GM18951 (cell line): ENCODE measurements around the gene ARHGAP26.

ENCODE experiments used
- POLR2A ChIP-seq: IDR thresholded peaks from 4 replicates; pipeline ENCODE4 v1.6.1; 2011; ENCODE audit warnings: mild to moderate bottlenecking; ENCODE audit not compliant: insufficient read length, insufficient read depth; ENCODE audit errors: extremely low read depth
- in situ Hi-C: fragments of 300-500 bp; cut with MboI; formaldehyde crosslinking; loops from one replicate; pipeline ENCODE4 v1.12.0; 2022; ENCODE audit warnings: low sequenced_read_pairs, mixed read lengths, inconsistent platforms; ENCODE audit not compliant: unreplicated experiment

Gene ARHGAP26

GRCh38 chr5:143145243-143146160, 375.3 kb downstream of the ARHGAP26 start:
- TF ChIP-seq POLR2A = no peak
- in situ Hi-C loops = no loop called here

- in situ Hi-C loops = no loop called here
- no peak for TF ChIP-seq POLR2A
These were observed 376.0 kb downstream of the ARHGAP26 start for GRCh38 chr5:143146161-143146560.

GRCh38 chr5:143147383-143147782, 377.2 kb downstream of the ARHGAP26 start:
- in situ Hi-C loops = no loop called here

GRCh38 chr5:143147902-143148301, 377.7 kb downstream of the ARHGAP26 start:
- no peak for TF ChIP-seq POLR2A
- in situ Hi-C loops = no loop called here

More at GRCh38 chr5:143147383-143147782, 377.2 kb downstream of the ARHGAP26 start:
- no peak for TF ChIP-seq POLR2A

- in situ Hi-C loops = no loop called here
- no peak for TF ChIP-seq POLR2A
These were observed 378.6 kb downstream of the ARHGAP26 start for GRCh38 chr5:143148771-143149170.

GRCh38 chr5:143149759-143150158, 379.6 kb downstream of the ARHGAP26 start:
- TF ChIP-seq POLR2A = no peak
- in situ Hi-C loops = no loop called here

- TF ChIP-seq POLR2A = no peak
- in situ Hi-C loops = no loop called here
These were observed 381.0 kb downstream of the ARHGAP26 start for GRCh38 chr5:143151056-143151700.

GRCh38 chr5:143152445-143152844, 382.3 kb downstream of the ARHGAP26 start:
- in situ Hi-C loops = no loop called here
- no peak for TF ChIP-seq POLR2A

- in situ Hi-C loops = no loop called here
- no peak for TF ChIP-seq POLR2A
These were observed 383.3 kb downstream of the ARHGAP26 start for GRCh38 chr5:143153332-143154119.

GRCh38 chr5:143154510-143155370, 384.6 kb downstream of the ARHGAP26 start:
- in situ Hi-C loops = no loop called here

GRCh38 chr5:143155455-143155854, 385.3 kb downstream of the ARHGAP26 start:
- in situ Hi-C loops = no loop called here
- no peak for TF ChIP-seq POLR2A

More at GRCh38 chr5:143154510-143155370, 384.6 kb downstream of the ARHGAP26 start:
- no peak for TF ChIP-seq POLR2A

- in situ Hi-C loops = no loop called here
- TF ChIP-seq POLR2A = no peak
These were observed 385.9 kb downstream of the ARHGAP26 start for GRCh38 chr5:143156086-143156485.
